NCI-H345 (cell line): ENCODE measurements around the gene MTMR4.
"Not testable (repeated sequence)": the region's sequence is repeated elsewhere in the genome, so short reads cannot be mapped to it uniquely, and the experiment has no call there.

Experiments
- DNase-seq: peaks from one replicate; lab custom pipeline; 2025; lab: John Stamatoyannopoulos, UW

Gene MTMR4

GRCh38 chr17:58513965-58514769 lies at the start of gene MTMR4:
MTMR4 (minus strand) TSS chr17:58514638; CDS start chr17:58514407, 231 bp downstream.
- peak; percentile 90 for DNase-seq

GRCh38 chr17:58560511-58560910 lies 46.1 kb upstream of the MTMR4 start:
- no peak for DNase-seq

- no peak for DNase-seq
Measured at GRCh38 chr17:58557981-58558380, 43.5 kb upstream of the MTMR4 start.

- DNase-seq, result no peak
Measured at GRCh38 chr17:58556833-58557250, 42.4 kb upstream of the MTMR4 start.

GRCh38 chr17:58555109-58555508 lies 40.7 kb upstream of the MTMR4 start:
- not testable (repeated sequence) for DNase-seq

GRCh38 chr17:58541249-58541648 lies 26.8 kb upstream of the MTMR4 start:
- no peak for DNase-seq

GRCh38 chr17:58539698-58540097 lies 25.3 kb upstream of the MTMR4 start:
- no peak for DNase-seq

- no peak for DNase-seq
Measured at GRCh38 chr17:58538811-58539409, 24.5 kb upstream of the MTMR4 start.

GRCh38 chr17:58537266-58537665 lies 22.8 kb upstream of the MTMR4 start:
- DNase-seq, result no peak

GRCh38 chr17:58536542-58536941 lies 22.1 kb upstream of the MTMR4 start:
- DNase-seq, result no peak

- DNase-seq, result no peak
Measured at GRCh38 chr17:58535431-58535830, 21.0 kb upstream of the MTMR4 start.

- no peak for DNase-seq
Measured at GRCh38 chr17:58534901-58535421, 20.5 kb upstream of the MTMR4 start.

- no peak for DNase-seq
Measured at GRCh38 chr17:58534331-58534730, 19.9 kb upstream of the MTMR4 start.

- DNase-seq, result no peak
Measured at GRCh38 chr17:58533616-58534188, 19.3 kb upstream of the MTMR4 start.

GRCh38 chr17:58532555-58532951 lies 18.1 kb upstream of the MTMR4 start:
- DNase-seq, result no peak

- DNase-seq, result peak; percentile 62
Measured at GRCh38 chr17:58531661-58532554, 17.5 kb upstream of the MTMR4 start.

- peak; percentile 20 for DNase-seq
Measured at GRCh38 chr17:58531122-58531521, 16.7 kb upstream of the MTMR4 start.

GRCh38 chr17:58530655-58531054 lies 16.2 kb upstream of the MTMR4 start:
- DNase-seq, result no peak

- no peak for DNase-seq
Measured at GRCh38 chr17:58529275-58529674, 14.8 kb upstream of the MTMR4 start.

- no peak for DNase-seq
Measured at GRCh38 chr17:58528443-58528842, 14.0 kb upstream of the MTMR4 start.

- no peak for DNase-seq
Measured at GRCh38 chr17:58527949-58528348, 13.5 kb upstream of the MTMR4 start.

- DNase-seq, result no peak
Measured at GRCh38 chr17:58527306-58527705, 12.9 kb upstream of the MTMR4 start.
